Measurements from ENCODE around the gene GPM6B.

Gene GPM6B

DNA sequence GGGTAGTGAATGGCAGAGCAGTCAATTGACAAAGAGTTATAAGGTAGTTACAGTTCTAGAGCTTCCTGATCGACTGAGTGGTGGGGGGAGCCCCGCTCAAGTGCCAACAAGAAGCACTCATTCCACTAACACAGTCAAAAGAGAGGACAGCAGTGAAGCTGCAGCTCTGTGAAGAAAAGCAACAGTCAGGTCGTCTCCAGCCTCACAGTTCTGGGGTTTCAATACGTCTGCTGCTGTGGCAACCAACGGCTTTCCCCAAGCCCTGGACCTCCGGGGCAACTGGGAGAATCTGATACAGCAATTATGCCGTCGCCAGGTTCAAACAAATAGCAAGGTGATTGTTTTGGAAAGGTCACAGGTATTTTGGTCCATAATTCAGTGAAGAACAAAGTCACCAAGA lies 30.8 kb downstream of the GPM6B start:
- Histone ChIP-seq H3K4me3 (no peak overlapping the region), H3K4me1 (peaks cover 0 to 18% (median under 1%) of the 10 kb centered on the region in 10 experiments; a peak in 9 of 20 replicates), H3K4me2 (no peak overlapping the region), H3K36me3 (no peaks in the 10 kb centered on the region), H3K9me3 (replicated peaks in 1 of 11) (no peaks in the 10 kb centered on the region), H3K27ac (no peak overlapping the region), H3K9ac (no peak overlapping the region), H4K20me1 (peaks cover 0 to 7% (median 0%) of the 10 kb centered on the region in 11 experiments; a peak in 2 of 22 replicates), H3K27me3 (peaks cover 78 to 100% (median 99%) of the 10 kb centered on the region in 11 experiments)
- no peak for TF ChIP-seq Cebpa-rat (IDR thresholded peaks at IDR 0.05)

GRCh38 chrX:13780868-13781427 lies 35.9 kb downstream of the GPM6B start:
- H3K27me3 ChIP-seq = peaks cover 64 to 100% (median 99%) of the 10 kb centered on the region in 11 experiments
- H3K4me3 ChIP-seq = no peak overlapping the region
- no peak overlapping the region for H3K9ac ChIP-seq
- peak overlapping the region in 4 of 11 experiments; percentile 24 to 53 (median 36); a peak in 7 of 22 replicates for H3K4me2 ChIP-seq
- no peak for TF ChIP-seq Cebpa-rat (IDR thresholded peaks at IDR 0.05)
- H3K27ac ChIP-seq = no peak overlapping the region
- peaks cover 0 to 13% (median 0%) of the 10 kb centered on the region in 11 experiments; a peak in 6 of 22 replicates for H4K20me1 ChIP-seq
- H3K4me1 ChIP-seq = peaks cover 0 to 49% (median 7%) of the 10 kb centered on the region in 10 experiments; a peak in 9 of 20 replicates
- peaks cover 0 to 15% (median 6%) of the 10 kb centered on the region in 11 experiments; a peak in 12 of 22 replicates for H3K36me3 ChIP-seq
- H3K9me3 ChIP-seq (replicated peaks in 1 of 11) = no peaks in the 10 kb centered on the region

DNA sequence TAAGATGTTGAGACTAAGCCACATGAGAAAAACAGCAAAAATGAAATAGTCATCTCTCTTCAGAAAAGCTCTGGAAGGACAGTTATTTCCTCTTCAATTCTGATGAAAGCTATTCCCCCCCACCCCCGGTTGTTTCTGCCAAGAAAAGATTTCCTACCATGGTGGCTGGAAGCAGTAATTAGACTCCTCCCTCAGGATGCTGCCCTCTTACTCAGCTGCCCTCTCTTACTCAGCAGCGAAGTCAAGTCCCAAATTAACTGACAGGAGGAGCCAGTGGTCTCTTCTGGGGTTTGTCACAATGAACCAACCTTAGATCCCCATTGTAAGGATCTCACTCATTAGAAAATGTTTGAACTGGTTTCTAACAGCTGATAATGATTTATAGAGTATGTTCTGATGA lies 38.0 kb downstream of the GPM6B start:
- H3K9ac ChIP-seq = no peak overlapping the region
- H3K27ac ChIP-seq = no peak overlapping the region
- peak overlapping the region in 5 of 11 experiments; percentile 7 to 38 (median 35); a peak in 8 of 22 replicates for H3K4me2 ChIP-seq
- peaks cover 51 to 99% (median 94%) of the 10 kb centered on the region in 11 experiments for H3K27me3 ChIP-seq
- peaks cover 5 to 35% (median 26%) of the 10 kb centered on the region in 11 experiments; a peak in 19 of 22 replicates for H3K36me3 ChIP-seq
- H3K4me1 ChIP-seq = peaks cover 0 to 36% (median 7%) of the 10 kb centered on the region in 10 experiments; a peak in 9 of 20 replicates
- TF ChIP-seq Cebpa-rat (IDR thresholded peaks at IDR 0.05) = no peak
- H4K20me1 ChIP-seq = peaks cover 0 to 21% (median 0%) of the 10 kb centered on the region in 11 experiments; a peak in 6 of 22 replicates
- H3K9me3 ChIP-seq (replicated peaks in 1 of 11) = no peaks in the 10 kb centered on the region
- H3K4me3 ChIP-seq = no peak overlapping the region

- no peak overlapping the region for H3K9ac ChIP-seq
- H3K36me3 ChIP-seq = peaks cover 5 to 58% (median 39%) of the 10 kb centered on the region in 11 experiments; a peak in 20 of 22 replicates
- H4K20me1 ChIP-seq = peaks cover 0 to 21% (median 0%) of the 10 kb centered on the region in 11 experiments; a peak in 6 of 22 replicates
- no peak overlapping the region for H3K4me3 ChIP-seq
- H3K27me3 ChIP-seq = peaks cover 47 to 99% (median 89%) of the 10 kb centered on the region in 11 experiments
- no peak overlapping the region for H3K27ac ChIP-seq
- no peaks in the 10 kb centered on the region for H3K9me3 ChIP-seq (replicated peaks in 1 of 11)
- no peak overlapping the region for H3K4me2 ChIP-seq
- H3K4me1 ChIP-seq = peaks cover 0 to 34% (median 7%) of the 10 kb centered on the region in 10 experiments; a peak in 9 of 20 replicates
- no peak for TF ChIP-seq Cebpa-rat (IDR thresholded peaks at IDR 0.05)
These were observed 40.5 kb downstream of the GPM6B start for GRCh38 chrX:13776387-13776786.

DNA sequence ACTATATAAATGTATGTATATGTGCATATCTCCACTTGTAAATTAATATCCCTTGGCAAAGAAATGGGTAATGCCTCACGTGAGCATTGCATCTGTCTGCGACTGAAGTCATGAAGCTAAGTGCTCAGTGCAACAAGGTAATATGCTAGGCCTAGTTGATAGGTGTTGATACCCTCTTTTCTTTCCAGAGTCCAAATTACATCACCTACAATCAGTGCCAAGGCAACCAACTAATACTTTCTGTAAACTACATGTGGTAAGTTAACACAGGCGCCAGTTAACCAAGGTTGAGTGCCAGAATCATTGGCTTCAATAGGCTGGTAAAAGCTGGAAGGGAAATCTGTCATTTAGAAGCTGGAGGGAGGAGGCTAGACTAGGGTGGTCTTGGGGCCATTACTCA lies 41.1 kb downstream of the GPM6B start:
- TF ChIP-seq Cebpa-rat (IDR thresholded peaks at IDR 0.05) = no peak

GRCh38 chrX:13774696-13775095 lies 42.2 kb downstream of the GPM6B start:
- TF ChIP-seq Cebpa-rat (IDR thresholded peaks at IDR 0.05) = no peak
- peaks cover 0 to 17% (median 0%) of the 10 kb centered on the region in 11 experiments; a peak in 5 of 22 replicates for H4K20me1 ChIP-seq
- H3K9ac ChIP-seq = no peak overlapping the region
- H3K27me3 ChIP-seq = peaks cover 30 to 90% (median 78%) of the 10 kb centered on the region in 11 experiments
- H3K4me2 ChIP-seq = no peak overlapping the region
- H3K4me3 ChIP-seq = no peak overlapping the region
- H3K27ac ChIP-seq = no peak overlapping the region
- peaks cover 12 to 75% (median 50%) of the 10 kb centered on the region in 11 experiments; a peak in 21 of 22 replicates for H3K36me3 ChIP-seq
- H3K9me3 ChIP-seq (replicated peaks in 1 of 11) = no peaks in the 10 kb centered on the region
- peaks cover 0 to 17% (median 2%) of the 10 kb centered on the region in 10 experiments; a peak in 9 of 20 replicates for H3K4me1 ChIP-seq

More for the DNA sequence above, 41.1 kb downstream of the GPM6B start:
- no peaks in the 10 kb centered on the region for H3K9me3 ChIP-seq (replicated peaks in 1 of 11)
- peaks cover 42 to 95% (median 85%) of the 10 kb centered on the region in 11 experiments for H3K27me3 ChIP-seq
- H4K20me1 ChIP-seq = peaks cover 0 to 21% (median 0%) of the 10 kb centered on the region in 11 experiments; a peak in 6 of 22 replicates
- H3K9ac ChIP-seq = no peak overlapping the region
- H3K36me3 ChIP-seq = peaks cover 5 to 64% (median 39%) of the 10 kb centered on the region in 11 experiments; a peak in 20 of 22 replicates
- peaks cover 0 to 29% (median 5%) of the 10 kb centered on the region in 10 experiments; a peak in 9 of 20 replicates for H3K4me1 ChIP-seq
- no peak overlapping the region for H3K27ac ChIP-seq
- H3K4me3 ChIP-seq = no peak overlapping the region
- no peak overlapping the region for H3K4me2 ChIP-seq

DNA sequence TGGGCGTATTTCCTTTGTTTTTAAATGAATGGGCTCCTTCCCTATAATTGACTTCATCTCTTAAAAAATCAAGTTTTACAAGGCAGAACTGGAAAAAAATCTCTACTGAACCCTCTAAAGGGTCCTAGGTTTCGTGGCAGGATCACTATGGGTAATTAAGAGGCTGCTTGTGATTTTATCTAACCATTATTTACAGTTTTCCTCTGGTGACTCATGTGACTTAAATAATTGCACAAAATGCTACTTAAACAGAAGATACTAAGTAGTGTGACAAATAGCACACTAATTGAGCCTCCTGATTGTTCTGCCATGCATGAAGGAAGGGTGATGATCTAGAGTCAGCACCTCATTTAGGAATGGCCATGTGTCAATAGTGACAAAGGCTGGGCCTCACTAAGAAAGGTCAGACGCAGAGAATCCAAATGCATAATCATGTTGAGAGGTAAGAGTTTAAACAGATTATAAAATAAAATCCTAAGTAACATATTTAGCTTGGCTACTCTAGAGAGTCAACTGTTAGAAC lies 46.8 kb downstream of the GPM6B start:
- H3K36me3 ChIP-seq = peaks cover 20 to 98% (median 70%) of the 10 kb centered on the region in 11 experiments; a peak in 21 of 22 replicates
- TF ChIP-seq Cebpa-rat (IDR thresholded peaks at IDR 0.05) = no peak

GRCh38 chrX:13768939-13769338 lies 48.0 kb downstream of the GPM6B start:
- H3K27ac ChIP-seq = no peak overlapping the region
- H3K27me3 ChIP-seq = peaks cover 43 to 88% (median 69%) of the 10 kb centered on the region in 11 experiments
- H3K4me3 ChIP-seq = no peak overlapping the region
- no peak overlapping the region for H3K9ac ChIP-seq
- peak in 2 of 11 experiments; percentile 48 to 56; a peak in 3 of 22 replicates for TF ChIP-seq Cebpa-rat (IDR thresholded peaks at IDR 0.05)
- H3K4me2 ChIP-seq = no peak overlapping the region
- no peaks in the 10 kb centered on the region for H3K9me3 ChIP-seq (replicated peaks in 1 of 11)
- H3K36me3 ChIP-seq = peaks cover 20 to 93% (median 63%) of the 10 kb centered on the region in 11 experiments; a peak in 21 of 22 replicates
- peaks cover 0 to 13% (median 3%) of the 10 kb centered on the region in 11 experiments; a peak in 5 of 22 replicates for H4K20me1 ChIP-seq
- H3K4me1 ChIP-seq = peaks cover 17 to 29% (median 23%) of the 10 kb centered on the region in 10 experiments

More for the DNA sequence above, 46.8 kb downstream of the GPM6B start:
- H3K27ac ChIP-seq = no peak overlapping the region
- peaks cover 39 to 88% (median 68%) of the 10 kb centered on the region in 11 experiments for H3K27me3 ChIP-seq
- no peaks in the 10 kb centered on the region for H3K9me3 ChIP-seq (replicated peaks in 1 of 11)
- no peak overlapping the region for H3K4me2 ChIP-seq
- no peak overlapping the region for H3K9ac ChIP-seq
- peaks cover 5 to 18% (median 12%) of the 10 kb centered on the region in 10 experiments; a peak in 19 of 20 replicates for H3K4me1 ChIP-seq
- H4K20me1 ChIP-seq = peaks cover 0 to 13% (median 0%) of the 10 kb centered on the region in 11 experiments; a peak in 3 of 22 replicates
- no peak overlapping the region for H3K4me3 ChIP-seq
